ENCODE measurements around the gene NDUFS4.

- TF ChIP-seq, protein P1, sequence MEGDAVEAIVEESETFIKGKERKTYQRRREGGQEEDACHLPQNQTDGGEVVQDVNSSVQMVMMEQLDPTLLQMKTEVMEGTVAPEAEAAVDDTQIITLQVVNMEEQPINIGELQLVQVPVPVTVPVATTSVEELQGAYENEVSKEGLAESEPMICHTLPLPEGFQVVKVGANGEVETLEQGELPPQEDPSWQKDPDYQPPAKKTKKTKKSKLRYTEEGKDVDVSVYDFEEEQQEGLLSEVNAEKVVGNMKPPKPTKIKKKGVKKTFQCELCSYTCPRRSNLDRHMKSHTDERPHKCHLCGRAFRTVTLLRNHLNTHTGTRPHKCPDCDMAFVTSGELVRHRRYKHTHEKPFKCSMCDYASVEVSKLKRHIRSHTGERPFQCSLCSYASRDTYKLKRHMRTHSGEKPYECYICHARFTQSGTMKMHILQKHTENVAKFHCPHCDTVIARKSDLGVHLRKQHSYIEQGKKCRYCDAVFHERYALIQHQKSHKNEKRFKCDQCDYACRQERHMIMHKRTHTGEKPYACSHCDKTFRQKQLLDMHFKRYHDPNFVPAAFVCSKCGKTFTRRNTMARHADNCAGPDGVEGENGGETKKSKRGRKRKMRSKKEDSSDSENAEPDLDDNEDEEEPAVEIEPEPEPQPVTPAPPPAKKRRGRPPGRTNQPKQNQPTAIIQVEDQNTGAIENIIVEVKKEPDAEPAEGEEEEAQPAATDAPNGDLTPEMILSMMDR (IDR thresholded peaks at IDR 0.05; ENCODE audit: insufficient read depth, low read depth, low read length), result no peak
- no peak for TF ChIP-seq EZH2 (IDR thresholded peaks at IDR 0.05; ENCODE audit: insufficient read depth, low read length)
These were observed 3.1 kb upstream of the NDUFS4 start for GRCh38 chr5:53557386-53557785.

Data from astrocyte (in vitro differentiated cells and primary cell).